Iris pigment epithelial cell (primary cell): ENCODE measurements around the gene MAP3K8.

ENCODE experiments used
- DNase-seq: peaks from one replicate; pipeline ENCODE4 v3.0.0-alpha.2; 2011; ENCODE audit warnings: low read depth

The MAP3K8 gene

GRCh38 chr10:30490289-30491000, 56.5 kb downstream of the MAP3K8 start:
- no peak for DNase-seq

- DNase-seq: peak; percentile 43
These were observed 57.4 kb downstream of the MAP3K8 start for GRCh38 chr10:30491204-30491915.

- no peak for DNase-seq
These were observed 58.0 kb downstream of the MAP3K8 start for GRCh38 chr10:30491916-30492515.

- peak; percentile 32 for DNase-seq
These were observed 59.9 kb downstream of the MAP3K8 start for GRCh38 chr10:30493609-30494530.

GRCh38 chr10:30494558-30494957, 60.6 kb downstream of the MAP3K8 start:
- DNase-seq: no peak

GRCh38 chr10:30495687-30496086, 61.7 kb downstream of the MAP3K8 start:
- DNase-seq: peak; percentile 20

GRCh38 chr10:30499816-30500215, 65.8 kb downstream of the MAP3K8 start:
- DNase-seq: no peak

- no peak for DNase-seq
These were observed 66.5 kb downstream of the MAP3K8 start for GRCh38 chr10:30500534-30500933.

GRCh38 chr10:30500963-30501504, 67.0 kb downstream of the MAP3K8 start:
- no peak for DNase-seq

- peak; percentile 31 for DNase-seq
These were observed 68.5 kb downstream of the MAP3K8 start for GRCh38 chr10:30502266-30503060.

- no peak for DNase-seq
These were observed 69.8 kb downstream of the MAP3K8 start for GRCh38 chr10:30503700-30504266.

- no peak for DNase-seq
These were observed 71.7 kb downstream of the MAP3K8 start for GRCh38 chr10:30505543-30506298.

GRCh38 chr10:30509508-30509907, 75.5 kb downstream of the MAP3K8 start:
- DNase-seq: no peak

- DNase-seq: peak; percentile 87
These were observed 76.4 kb downstream of the MAP3K8 start for GRCh38 chr10:30510184-30510931.

- DNase-seq: peak; percentile 34
These were observed 77.1 kb downstream of the MAP3K8 start for GRCh38 chr10:30510932-30511700.
